Body of pancreas (tissue), 4 donors: ENCODE data around the gene KNOP1. TPM values are rescaled to one million over a fixed set of nuclear protein-coding genes. Genes with fewer than 3 reads are reported as not detected.
A peak's percentile ranks its signal among the peaks of the same experiment; 100 is the strongest.

ENCODE experiments used
- ATAC-seq: fragments of 150-250 bp; one replicate; pipeline ENCODE4 v1.9.1; 2016
- DNase-seq, 4 donors: peaks; one replicate each; pipeline ENCODE4 v3.0.0-alpha.2; 2019
- H3K27ac ChIP-seq, 4 donors: fragments of 200-600 bp; sonication (generic); 1 replicate in 3 of 4; 2 replicates in 1 of 4; pipeline versions ENCODE4 v1.5.1 to v1.6.1; 2016 to 2019; ENCODE audit warnings: mild to moderate bottlenecking in 1 of 4, mixed read lengths in 1 of 4, moderate library complexity in 1 of 4
- H3K27me3 ChIP-seq, 2 donors: fragments of 200-600 bp; sonication (generic); one replicate each; pipeline ENCODE4 v1.6.0; 2016; ENCODE audit warnings: mild to moderate bottlenecking in 1 of 2
- H3K36me3 ChIP-seq, 2 donors: fragments of 200-600 bp; sonication (generic); replicated peaks in 1 of 2; 2 replicates each; pipeline ENCODE4 v1.5.1; 2016; ENCODE audit warnings: low read depth in 2 of 2; ENCODE audit not compliant: insufficient read depth in 1 of 2
- H3K4me1 ChIP-seq: fragments of 200-600 bp; sonication (generic); one replicate; pipeline ENCODE4 v1.6.0; 2016
- H3K4me3 ChIP-seq, 2 donors: fragments of 200-600 bp; sonication (generic); 1 replicate in 1 of 2; 2 replicates in 1 of 2; pipeline ENCODE4 v1.5.1; 2016 to 2019
- H3K9me3 ChIP-seq, 3 donors: fragments of 200-600 bp; sonication (generic); 1 replicate in 2 of 3; 2 replicates in 1 of 3; pipeline ENCODE4 v1.5.1; 2016
- POLR2A ChIP-seq, 3 donors: fragments of 450-650 bp; IDR thresholded peaks; one replicate each; pipeline ENCODE4 v1.6.1; 2016; ENCODE audit warnings: antibody characterized with exemption in 3 of 3, mild to moderate bottlenecking in 2 of 3
- WGBS, 2 donors: methylation state at CpG; one replicate each; pipeline ENCODE4 v1.1.5; 2017; 5-methylcytosine and 5-hydroxymethylcytosine counted together
- intact Hi-C: fragments of 100-400 bp; cut with DNase I; formaldehyde crosslinking; loops from one replicate; pipeline ENCODE4 v1.15.1; 2023
- total RNA-seq, 2 donors: library from RNA; depleted of rRNA; stranded (reverse); fragments of >200 nt; gene quantifications; one replicate each; pipeline ENCODE4 v1.1.0, GENCODE V29; 2016
- TF ChIP-seq, protein P1 (sequence below), 7 experiments: fragments of 450-650 bp in 4 of 7; fragments of 200-600 bp in 3 of 7; sonication (generic) in 3 of 7; IDR thresholded peaks; one replicate each; pipeline ENCODE4 v1.5.1; 2016 to 2019; ENCODE audit warnings: antibody characterized with exemption in 7 of 7

The KNOP1 gene
- total RNA-seq, 2 donors from 2014 or later = 8.6 to 12.2 TPM

DNA sequence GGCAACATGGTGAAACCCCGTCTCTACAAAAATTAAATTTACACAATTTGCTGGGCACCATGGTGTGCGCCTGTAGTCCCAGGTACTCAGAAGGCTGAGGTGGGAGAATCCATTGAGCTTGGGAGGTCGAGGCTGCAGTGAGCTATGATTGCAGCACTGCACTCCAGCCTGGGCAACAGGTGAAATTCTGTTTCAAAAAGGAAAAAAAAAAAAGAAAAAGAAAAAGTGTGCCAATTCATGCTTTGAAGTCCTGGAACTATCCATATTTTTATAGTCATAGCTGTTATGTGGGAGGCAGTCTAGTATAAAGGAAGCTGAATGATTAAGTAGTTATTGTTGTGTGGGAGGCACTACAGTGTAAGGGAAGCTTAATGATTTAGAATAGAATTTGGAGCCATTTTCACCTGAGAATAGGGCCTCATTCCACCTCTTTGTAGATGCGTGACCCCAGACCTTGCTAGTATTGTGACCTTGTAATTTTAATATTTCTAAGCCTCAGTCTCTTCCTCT is 31.6 kb upstream of the KNOP1 start:
- H3K27ac ChIP-seq = peak overlapping the region in 3 of 4 donors; percentile 35 to 65 (median 49)
- peaks cover 66% of the 10 kb centered on the region for H3K4me1 ChIP-seq
- ATAC-seq = no peak
- no peaks in the 10 kb centered on the region for H3K27me3 ChIP-seq
- no peaks in the 10 kb centered on the region for H3K36me3 ChIP-seq
- WGBS, 2 donors = 82 to 84% methylated on average over 4 of the region's 4 CpGs
- no peak for DNase-seq
- intact Hi-C loops = no loop called here
- H3K9me3 ChIP-seq = no peaks in the 10 kb centered on the region
- no peak for TF ChIP-seq POLR2A (IDR thresholded peaks at IDR 0.05)
- TF ChIP-seq, protein P1, sequence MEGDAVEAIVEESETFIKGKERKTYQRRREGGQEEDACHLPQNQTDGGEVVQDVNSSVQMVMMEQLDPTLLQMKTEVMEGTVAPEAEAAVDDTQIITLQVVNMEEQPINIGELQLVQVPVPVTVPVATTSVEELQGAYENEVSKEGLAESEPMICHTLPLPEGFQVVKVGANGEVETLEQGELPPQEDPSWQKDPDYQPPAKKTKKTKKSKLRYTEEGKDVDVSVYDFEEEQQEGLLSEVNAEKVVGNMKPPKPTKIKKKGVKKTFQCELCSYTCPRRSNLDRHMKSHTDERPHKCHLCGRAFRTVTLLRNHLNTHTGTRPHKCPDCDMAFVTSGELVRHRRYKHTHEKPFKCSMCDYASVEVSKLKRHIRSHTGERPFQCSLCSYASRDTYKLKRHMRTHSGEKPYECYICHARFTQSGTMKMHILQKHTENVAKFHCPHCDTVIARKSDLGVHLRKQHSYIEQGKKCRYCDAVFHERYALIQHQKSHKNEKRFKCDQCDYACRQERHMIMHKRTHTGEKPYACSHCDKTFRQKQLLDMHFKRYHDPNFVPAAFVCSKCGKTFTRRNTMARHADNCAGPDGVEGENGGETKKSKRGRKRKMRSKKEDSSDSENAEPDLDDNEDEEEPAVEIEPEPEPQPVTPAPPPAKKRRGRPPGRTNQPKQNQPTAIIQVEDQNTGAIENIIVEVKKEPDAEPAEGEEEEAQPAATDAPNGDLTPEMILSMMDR (IDR thresholded peaks at IDR 0.05) = no peak
- no peak overlapping the region for H3K4me3 ChIP-seq

DNA sequence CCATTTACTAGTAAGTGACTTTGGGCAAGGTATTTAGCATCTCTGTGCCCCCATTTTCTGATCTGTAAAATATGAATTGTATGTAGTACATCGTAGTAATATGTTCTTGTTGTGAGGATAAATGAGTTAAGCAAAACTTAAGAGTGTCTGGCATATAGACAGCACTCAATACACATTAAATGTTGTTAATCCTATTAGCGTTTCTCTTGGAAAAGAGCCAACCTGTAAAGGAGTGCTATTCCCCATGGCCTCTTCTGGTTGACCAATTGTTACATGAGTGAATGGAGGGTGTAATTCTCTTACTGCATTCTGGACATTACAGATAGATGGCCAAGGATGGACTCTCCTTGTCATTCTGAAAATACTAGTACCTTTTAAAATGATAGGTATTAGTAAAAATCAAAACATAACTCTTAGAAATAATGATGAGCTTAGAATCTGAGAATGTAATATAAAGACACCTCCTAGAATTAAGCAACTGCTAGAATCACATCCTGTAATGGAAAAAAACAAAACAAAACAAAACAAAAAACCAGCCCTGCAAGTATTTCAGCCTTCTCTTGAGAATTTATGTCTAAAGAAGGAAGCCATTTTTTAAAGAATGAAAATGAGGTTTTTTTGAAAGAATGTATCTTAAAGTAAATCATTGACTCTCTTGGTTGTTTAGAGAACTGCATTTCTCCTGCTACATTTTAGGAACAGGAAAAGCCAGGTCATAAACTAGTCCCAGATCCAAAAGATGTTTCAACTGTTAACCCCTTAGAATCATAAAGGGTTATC is 30.6 kb upstream of the KNOP1 start:
- Histone ChIP-seq H3K36me3 (no peaks in the 10 kb centered on the region), H3K4me3 (no peak overlapping the region), H3K9me3 (no peaks in the 10 kb centered on the region), H3K27me3 (no peaks in the 10 kb centered on the region), H3K4me1 (peaks cover 64% of the 10 kb centered on the region), H3K27ac (peak overlapping the region; percentile 8 to 65 (median 42))
- 47 to 53% methylated on average over 2 of the region's 2 CpGs for WGBS, 2 donors
- no peak for ATAC-seq
- intact Hi-C loops = no loop called here
- no peak for DNase-seq
- TF ChIP-seq, protein P1 (IDR thresholded peaks at IDR 0.05) = no peak
- no peak for TF ChIP-seq POLR2A (IDR thresholded peaks at IDR 0.05)

DNA sequence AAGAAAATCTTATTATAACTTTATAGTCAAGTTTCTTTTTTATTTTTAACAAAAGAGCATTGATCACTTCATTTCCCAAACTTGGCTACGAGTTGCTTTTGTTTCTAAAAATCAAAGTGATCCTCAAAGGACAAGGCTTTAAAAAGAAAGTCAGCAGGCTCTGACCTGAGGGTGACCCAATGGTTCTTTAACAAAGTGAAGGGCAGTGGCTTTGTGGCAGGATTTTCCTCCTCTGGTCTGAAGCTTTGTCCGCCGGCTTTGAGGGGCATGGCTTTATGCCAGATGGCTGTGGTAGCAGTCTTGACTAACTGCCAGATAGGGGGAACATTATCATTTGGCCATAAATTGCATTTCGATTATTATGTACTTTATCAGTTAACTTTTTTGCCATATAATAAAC is 28.5 kb upstream of the KNOP1 start:
- H3K4me1 ChIP-seq = peaks cover 64% of the 10 kb centered on the region
- H3K36me3 ChIP-seq = no peaks in the 10 kb centered on the region
- 16 to 22% methylated on average over 4 of the region's 4 CpGs for WGBS, 2 donors
- DNase-seq (no peak), ATAC-seq (no peak)
- no peak overlapping the region for H3K4me3 ChIP-seq
- peak overlapping the region in 3 of 4 donors; percentile 21 to 38 (median 29) for H3K27ac ChIP-seq
- TF ChIP-seq POLR2A (IDR thresholded peaks at IDR 0.05) = no peak
- TF ChIP-seq, protein P1 (IDR thresholded peaks at IDR 0.05) = no peak
- intact Hi-C loops = no loop called here
- no peaks in the 10 kb centered on the region for H3K9me3 ChIP-seq
- H3K27me3 ChIP-seq = no peaks in the 10 kb centered on the region

DNA sequence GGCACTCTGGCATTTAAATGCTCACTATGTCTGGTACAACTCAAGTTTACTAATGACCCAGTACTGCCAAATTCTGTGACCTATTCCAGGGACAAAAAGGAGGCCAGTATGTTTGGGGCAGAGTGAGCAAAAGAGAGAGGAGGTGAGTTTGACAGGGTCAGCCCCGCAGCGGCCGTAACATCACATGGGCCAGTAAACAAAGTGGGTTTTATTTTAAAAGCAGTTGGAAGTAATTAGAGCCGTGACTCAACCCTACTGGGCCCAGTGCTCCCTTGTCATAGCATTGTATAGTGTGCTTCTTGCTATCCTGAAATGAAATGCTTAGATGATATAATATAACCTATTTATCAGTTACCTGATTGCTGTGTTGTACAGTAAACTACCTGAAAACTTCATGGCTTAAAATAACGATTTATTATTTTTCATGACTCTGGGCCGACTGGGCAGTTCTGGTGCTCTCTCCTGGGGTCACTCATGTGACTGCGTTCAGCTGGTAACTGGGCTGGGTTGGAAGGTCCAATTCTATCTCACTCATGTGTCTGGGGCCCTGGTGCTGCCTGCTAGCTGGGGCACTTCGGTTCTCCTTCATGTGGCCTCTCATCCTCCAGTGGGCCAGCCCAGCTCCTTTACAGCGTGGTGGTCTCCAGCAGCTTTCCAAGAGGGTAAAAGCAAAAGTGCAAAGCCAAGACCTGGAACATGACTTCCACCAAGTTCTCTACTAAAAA is 27.4 kb upstream of the KNOP1 start:
- WGBS, 2 donors = 76 to 80% methylated on average over 8 to 9 of the region's 9 CpGs
- ATAC-seq (no peak), DNase-seq (no peak)
- no peaks in the 10 kb centered on the region for H3K27me3 ChIP-seq
- no peaks in the 10 kb centered on the region for H3K9me3 ChIP-seq
- TF ChIP-seq POLR2A (IDR thresholded peaks at IDR 0.05) = no peak
- TF ChIP-seq, protein P1 (IDR thresholded peaks at IDR 0.05) = no peak
- intact Hi-C loops = no loop called here
- H3K27ac ChIP-seq = peak overlapping the region in 3 of 4 donors; percentile 3 to 68 (median 31)
- H3K4me3 ChIP-seq = no peak overlapping the region
- H3K36me3 ChIP-seq = no peaks in the 10 kb centered on the region
- H3K4me1 ChIP-seq = peaks cover 64% of the 10 kb centered on the region
